ENCODE results near the gene PCDH9.

Gene PCDH9

GRCh38 chr13:67229481-67230403 lies at the start of gene PCDH9:
PCDH9 (minus strand) TSS chr13:67230336; CDS start chr13:67228440, 1,896 bp downstream.
- DNase-seq, result peak; percentile 5

- no peak for DNase-seq
Observed at GRCh38 chr13:67278235-67278634, 48.1 kb upstream of the PCDH9 start.

- no peak for DNase-seq
Observed at GRCh38 chr13:67277581-67277980, 47.4 kb upstream of the PCDH9 start.

- DNase-seq, result no peak
Observed at GRCh38 chr13:67275351-67275960, 45.3 kb upstream of the PCDH9 start.

GRCh38 chr13:67273001-67273400 lies 42.9 kb upstream of the PCDH9 start:
- no peak for DNase-seq

- no peak for DNase-seq
Observed at GRCh38 chr13:67267136-67267535, 37.0 kb upstream of the PCDH9 start.

GRCh38 chr13:67259208-67259607 lies 29.1 kb upstream of the PCDH9 start:
- no peak for DNase-seq

GRCh38 chr13:67258482-67258881 lies 28.3 kb upstream of the PCDH9 start:
- no peak for DNase-seq

GRCh38 chr13:67238861-67239260 lies 8.7 kb upstream of the PCDH9 start:
- no peak for DNase-seq

GRCh38 chr13:67238277-67238859 lies 8.2 kb upstream of the PCDH9 start:
- DNase-seq, result no peak

- DNase-seq, result no peak
Observed at GRCh38 chr13:67235265-67235664, 5.1 kb upstream of the PCDH9 start.

GRCh38 chr13:67232384-67232783 lies 2.2 kb upstream of the PCDH9 start:
- DNase-seq, result no peak

- no peak for DNase-seq
Observed at GRCh38 chr13:67231289-67232000, 1.3 kb upstream of the PCDH9 start.

GRCh38 chr13:67230404-67231288 lies 510 bp upstream of the PCDH9 start:
- peak; percentile 84 for DNase-seq

GRCh38 chr13:67228916-67229315 lies 1.2 kb downstream of the PCDH9 start:
- DNase-seq, result peak; percentile 8

- DNase-seq, result no peak
Observed at GRCh38 chr13:67228031-67228430, 2.1 kb downstream of the PCDH9 start.

- no peak for DNase-seq
Observed at GRCh38 chr13:67227131-67227983, 2.8 kb downstream of the PCDH9 start.

GRCh38 chr13:67226696-67227095 lies 3.4 kb downstream of the PCDH9 start:
- DNase-seq, result no peak

GRCh38 chr13:67225252-67226159 lies 4.6 kb downstream of the PCDH9 start:
- no peak for DNase-seq

Data from CD4-positive, alpha-beta T cell treated with Interleukin-6 for 4 hours (primary cell).